ENCODE measurements around the gene SERINC5.
"Not testable (repeated sequence)": the region's sequence is repeated elsewhere in the genome, so short reads cannot be mapped to it uniquely, and the experiment has no call there.

SERINC5 gene

DNA sequence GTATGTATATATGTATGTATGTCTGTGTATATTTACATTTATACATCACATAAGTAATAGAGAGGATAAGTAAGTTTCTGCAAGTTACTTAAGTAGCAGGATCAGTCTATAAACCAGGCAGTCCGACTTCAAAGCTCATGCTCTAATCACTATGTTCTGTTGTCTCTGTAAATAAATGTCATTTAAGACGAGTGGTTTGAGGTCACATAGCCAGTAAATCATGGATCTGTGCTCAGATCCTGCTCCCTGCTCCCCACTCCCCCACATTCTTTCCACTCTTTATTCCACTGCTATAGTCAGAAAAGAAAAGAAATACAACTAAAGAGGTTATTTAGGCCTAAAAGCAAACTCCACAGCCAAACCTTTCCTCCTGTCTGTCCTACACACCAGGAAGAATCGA, 90.4 kb downstream of the SERINC5 start:
- DNase-seq = no peak

DNA sequence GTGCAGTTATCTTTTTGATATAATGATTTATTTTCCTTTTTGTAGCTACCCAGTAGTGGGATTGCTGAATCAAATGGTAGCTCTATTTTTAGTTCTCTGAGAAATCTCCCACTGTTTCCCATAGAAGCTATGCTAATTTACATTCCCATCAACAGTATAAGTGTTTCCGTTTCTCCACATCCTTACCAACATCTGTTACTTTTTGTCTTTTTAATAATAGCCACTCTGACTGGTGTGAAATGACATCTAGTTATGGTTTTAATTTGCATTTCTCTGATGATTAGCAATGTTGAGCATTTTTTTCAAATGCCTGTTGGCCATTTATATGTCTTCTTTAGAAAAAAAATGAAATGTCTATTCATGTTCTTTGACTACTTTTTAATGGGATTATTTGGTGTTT, 94.7 kb downstream of the SERINC5 start:
- no peak for DNase-seq

DNA sequence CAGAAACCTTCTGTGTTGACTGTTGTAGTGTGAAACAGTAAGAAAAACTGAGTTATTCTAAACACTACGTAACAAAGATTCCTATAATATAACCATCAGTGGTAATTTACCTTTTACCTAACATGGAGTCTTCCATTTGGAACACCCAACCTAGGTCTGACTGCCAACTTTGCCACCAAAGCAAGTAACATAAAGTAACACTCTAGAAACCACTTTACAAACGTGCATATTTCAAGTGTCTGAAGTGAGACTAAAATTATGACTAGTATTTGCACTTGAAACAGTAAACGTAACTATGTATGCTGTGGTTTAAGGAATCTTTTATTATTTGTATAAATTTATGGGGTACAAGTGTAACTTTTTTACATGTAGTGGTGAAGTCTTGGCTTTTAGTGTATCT, 95.6 kb downstream of the SERINC5 start:
- DNase-seq = no peak

DNA sequence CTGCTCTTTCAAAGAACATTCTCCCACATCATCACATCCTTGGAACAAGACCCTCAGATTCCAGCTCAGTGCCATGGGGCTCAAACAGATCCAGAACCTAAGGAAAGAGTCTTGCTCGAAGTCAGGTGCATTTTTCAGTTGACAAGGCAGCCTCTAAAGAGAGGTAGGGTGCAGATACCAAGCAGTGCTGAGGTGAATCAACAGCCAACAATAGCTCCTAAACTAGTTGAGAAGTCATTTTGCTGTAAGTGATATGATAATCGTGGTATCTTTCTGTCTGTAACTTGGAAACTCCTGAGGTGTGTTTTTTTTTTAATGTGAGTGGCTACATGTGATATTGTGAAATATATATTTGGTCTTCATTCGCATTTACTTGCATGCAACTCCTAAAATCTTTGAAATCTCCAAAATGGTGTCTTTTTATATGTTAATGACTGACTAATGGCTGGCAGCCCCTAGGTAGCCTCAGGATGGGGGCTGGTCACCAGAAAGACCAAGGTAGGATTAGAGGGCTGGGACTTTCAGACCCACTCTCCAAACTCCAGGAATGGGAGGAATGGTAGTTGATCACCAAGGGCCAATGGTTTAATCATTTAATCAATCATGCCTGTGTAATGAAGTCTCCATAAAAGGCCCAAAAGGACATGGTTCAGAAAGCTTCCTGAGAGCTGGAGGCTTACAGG, 96.6 kb downstream of the SERINC5 start:
- DNase-seq = no peak

DNA sequence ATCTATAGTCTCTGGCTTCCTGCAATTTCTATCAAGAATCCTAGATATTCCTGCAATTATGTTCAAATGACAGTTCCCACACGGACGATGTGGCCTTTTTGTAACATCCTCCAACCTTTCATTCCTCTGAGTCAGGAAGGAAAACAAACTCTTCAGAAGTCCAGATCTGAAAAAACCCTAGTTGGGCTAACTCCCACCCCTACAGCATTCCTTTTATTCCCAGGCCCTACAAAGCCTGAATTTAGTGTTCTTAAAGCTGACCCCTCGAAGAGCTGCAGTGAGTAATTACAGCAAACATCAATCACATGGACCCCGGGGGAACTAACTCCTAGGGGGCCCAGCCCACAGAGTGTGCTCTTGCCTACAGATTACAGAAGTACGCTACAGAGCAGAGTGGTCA, 99.7 kb downstream of the SERINC5 start:
- DNase-seq = no peak

DNA sequence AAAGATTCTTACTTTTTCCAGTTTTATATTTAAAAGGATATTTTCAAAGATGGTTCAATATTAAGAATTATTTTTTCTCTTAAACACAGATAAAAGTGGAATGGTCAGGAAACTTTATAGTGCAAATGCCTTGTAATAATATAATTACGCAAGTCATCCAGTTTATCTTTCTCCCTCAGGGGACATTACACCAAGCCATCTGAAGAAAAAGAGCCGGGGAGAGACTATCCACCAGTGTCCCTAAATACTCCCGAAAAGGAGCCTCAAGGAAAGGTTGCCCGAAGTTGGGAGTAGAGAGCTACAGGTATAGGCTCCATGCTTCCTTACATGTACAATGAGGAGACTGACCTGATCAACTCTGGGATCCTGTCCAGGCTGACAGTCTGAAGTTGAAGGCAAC, 101.1 kb downstream of the SERINC5 start:
- no peak for DNase-seq

DNA sequence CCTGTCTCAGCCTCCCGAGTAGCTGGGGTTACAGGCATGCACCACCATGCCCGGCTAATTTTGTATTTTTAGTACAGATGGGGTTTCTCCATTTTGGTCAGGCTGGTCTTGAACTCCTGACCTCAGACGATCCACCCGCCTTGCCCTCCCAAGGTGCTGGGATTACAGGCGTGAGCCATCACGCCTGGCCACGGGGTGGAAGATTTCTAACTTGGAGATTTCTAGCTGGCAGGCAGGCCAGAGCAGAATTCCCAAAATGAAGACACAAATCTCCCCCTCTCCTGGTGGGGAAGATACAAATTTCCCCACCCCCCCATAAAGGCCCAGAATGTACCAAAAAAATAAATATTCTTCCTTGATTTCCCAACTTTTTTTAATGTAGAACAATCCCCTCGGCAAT, 101.6 kb downstream of the SERINC5 start:
- DNase-seq = not testable (repeated sequence)

DNA sequence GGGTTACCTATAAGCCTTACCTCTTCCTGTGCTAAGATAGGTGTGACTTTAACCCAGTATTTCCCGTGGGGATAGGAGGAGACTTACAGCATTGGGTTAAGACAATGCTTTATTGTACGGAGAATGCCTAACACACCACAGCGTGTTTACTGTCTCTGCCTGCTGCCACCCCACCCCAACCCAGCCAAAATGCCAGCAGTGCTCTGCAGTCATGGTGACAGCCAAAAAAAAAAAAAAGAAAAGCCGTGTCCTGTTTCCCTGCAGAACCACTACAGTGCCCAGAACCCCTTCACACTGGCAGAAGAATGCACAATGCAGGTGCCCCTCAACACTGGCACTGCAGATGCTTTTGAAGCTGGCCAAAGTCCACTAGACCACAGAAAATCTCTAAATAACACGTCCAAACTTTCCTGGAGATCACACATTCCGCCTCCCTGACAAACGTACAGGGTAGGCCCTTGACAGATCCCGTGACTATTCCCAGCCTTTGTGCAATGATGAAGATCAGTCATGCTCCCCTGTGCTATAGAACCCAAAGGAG, 102.2 kb downstream of the SERINC5 start:
- no peak for DNase-seq

DNA sequence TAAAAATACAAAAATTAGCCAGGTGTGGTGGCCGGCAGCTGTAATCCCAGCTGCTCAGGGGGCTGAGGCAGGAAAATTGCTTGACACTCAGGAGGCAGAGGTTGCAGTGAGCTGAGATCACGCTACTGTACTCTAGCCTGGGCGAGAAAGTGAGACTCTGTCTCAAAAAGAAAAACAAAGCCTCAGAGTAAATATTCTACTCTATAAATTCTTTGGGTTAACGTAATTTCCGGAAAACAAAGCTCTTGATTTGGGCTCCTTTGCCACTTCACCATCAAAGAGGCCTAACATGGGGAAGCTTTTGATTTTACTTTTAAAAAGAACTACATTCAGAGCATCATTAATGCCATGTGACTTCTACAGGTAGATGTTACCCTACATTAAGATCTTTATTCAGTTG, 103.1 kb downstream of the SERINC5 start:
- DNase-seq = no peak

DNA sequence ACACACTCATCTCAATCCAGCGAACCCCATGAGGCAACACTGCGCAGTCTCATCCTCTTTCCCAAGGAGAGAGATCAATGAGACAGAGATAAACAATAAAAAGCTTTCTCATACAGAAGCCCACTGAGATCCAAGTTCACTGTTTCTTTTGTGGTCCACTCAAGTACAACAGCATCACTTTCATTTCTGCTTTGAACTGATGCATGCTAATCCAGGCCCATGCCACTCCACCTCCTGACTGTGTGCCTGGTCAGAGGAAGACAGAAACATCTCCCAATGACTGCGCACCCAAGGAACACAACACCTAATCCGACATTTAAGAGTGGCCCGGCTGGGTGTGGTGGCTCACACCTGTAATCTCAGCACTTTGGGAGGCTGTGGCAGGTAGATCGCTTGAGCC, 104.0 kb downstream of the SERINC5 start:
- no peak for DNase-seq

DNA sequence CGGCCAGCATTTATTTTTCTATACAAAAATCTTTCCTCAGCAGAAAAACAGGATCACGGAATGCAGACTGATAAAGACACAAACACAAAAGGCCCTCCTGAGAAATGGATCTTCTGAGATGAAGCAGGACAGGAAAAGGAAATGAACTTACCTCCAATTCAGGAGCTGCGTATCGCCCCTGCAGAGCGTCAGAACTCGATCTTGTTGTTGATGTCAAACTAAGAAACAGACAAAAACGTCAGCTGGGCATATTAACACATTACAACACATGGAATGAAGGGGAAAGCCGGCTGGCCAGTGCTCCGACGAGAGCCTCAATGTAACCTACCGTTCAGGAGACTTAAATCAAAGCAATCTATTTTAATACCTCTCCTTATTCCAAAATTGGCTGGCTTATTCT, 105.1 kb downstream of the SERINC5 start:
- no peak for DNase-seq

DNA sequence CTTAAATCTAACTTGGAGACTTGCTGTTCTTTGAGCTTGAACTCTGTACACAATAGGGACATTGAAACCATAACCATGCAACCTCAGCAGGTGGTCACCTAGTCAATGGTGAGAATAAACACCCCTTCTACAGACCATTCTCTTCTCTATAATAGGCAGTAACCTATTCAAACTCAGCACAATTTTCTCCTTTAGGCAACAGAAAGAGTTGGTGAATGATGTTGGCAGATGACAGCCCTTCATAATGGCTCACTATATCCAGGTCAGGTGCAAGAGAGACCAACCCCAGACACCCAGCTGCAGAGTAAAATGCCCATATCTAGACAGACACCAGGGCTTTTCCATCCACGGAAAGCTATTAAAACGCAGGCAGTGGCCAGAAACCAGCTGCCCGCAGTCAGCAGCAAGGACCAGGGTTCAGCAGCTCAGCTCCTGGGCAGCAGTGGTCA, 106.7 kb downstream of the SERINC5 start:
- no peak for DNase-seq

DNA sequence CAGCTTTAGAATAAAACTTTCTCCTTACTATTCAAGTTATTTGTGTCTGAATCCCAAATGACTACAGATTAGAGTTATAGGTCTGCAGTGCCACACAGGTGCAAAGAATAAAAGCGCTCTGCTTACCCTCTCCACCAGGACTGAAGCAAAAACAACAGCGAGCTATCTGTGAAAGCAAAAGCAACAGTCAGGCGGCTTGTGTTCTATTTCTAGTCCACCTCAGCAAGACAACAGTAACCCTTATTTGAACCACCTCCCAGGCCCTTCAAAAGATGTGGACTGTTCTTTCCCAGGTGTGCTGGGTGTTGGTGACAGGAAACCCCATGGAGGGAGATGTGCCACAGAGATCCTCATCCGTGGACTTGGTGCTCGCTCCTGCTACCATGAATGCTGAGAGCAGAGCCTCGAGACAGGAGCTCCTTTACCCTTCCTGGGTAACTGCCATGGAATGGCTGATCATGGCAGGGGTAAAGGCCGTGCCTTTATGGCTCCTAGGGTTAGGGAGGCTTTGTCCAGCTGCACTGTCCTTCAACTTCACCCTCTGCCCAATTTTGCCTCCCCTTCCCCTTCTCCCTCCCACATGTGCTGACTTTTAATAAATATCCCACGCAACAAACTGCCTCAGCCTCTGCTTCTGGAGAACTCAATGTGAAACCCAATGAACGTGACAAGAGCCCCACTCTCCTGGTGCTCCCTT, 108.6 kb downstream of the SERINC5 start:
- no peak for DNase-seq

DNA sequence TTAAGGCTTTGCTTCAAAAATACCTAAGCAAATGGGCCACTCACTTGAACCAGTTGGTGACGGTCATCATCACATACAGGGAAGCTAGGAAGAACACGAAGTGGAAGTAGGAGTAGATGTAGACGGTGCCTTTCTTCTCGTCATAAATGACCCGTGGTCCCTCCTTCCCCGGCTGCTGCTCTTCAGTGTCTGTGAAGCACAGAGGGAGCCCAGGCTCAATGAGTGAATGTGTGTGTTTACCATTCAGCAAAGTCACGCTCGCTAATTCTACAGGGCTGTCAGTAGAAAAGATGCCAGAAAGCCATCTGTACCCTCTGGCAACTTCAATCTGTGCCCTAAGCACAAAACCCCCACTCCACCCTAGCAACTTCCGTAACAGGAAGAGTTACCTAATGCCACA, 109.8 kb downstream of the SERINC5 start:
- peak in 1 of 2 experiments; percentile 80 for DNase-seq

DNA sequence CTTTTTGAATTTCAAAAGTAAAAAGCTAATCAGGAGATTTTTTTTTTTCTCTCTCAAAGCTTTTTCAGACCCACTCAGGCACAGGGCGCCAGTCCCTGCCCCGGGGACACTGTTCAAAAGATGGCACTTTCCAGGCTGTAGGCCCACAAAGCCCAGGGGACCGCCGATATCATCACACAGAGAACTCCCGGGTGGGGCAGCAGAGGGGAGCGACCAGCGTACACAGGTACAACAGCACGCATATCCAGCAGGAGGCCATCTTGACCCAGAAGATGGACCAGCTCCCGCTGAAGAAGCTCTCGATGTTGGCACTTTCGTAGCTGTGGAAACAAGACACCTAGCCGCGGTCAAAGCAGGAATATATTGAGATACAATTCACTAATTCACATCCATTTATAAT, 112.4 kb downstream of the SERINC5 start:
- DNase-seq = no peak

DNA sequence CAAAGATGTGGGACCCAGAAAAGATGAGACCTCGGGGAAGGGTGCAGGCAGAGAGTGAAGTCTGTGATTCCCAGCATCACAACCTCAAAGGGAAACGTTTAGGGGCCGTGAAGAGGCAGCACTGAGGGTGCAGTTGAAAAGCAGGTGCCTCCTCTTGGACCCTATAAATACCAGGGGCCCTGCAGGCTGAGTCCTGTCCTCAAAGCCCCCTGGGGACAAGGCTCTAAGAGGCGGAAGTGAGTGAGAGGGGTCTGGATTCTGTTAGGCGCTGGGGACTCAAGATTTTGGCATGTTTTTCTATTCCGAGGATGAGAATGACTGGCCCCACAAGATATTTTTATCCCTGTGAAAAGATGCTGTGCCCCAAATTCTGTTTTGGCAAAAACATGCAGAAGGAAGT, 112.9 kb downstream of the SERINC5 start:
- DNase-seq = no peak

DNA sequence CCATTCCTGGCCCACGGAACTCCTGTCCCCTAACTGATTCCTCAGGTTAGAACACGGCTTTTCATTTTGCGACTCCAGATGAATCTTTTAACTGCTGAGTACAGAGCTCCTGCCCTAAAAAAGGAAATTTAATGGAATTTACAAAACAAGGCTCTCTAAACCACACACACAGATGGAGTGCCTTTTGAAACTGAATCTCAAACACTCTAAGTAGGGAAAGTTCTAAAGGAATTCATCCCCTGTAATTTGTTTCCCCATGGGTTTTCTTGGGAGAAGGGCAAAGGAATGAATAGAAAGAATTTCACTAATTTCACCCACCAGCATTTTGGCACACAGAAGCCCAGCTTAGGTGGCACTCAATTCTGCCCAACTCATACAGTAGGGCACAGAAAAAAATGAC, 114.2 kb downstream of the SERINC5 start:
- no peak for DNase-seq

DNA sequence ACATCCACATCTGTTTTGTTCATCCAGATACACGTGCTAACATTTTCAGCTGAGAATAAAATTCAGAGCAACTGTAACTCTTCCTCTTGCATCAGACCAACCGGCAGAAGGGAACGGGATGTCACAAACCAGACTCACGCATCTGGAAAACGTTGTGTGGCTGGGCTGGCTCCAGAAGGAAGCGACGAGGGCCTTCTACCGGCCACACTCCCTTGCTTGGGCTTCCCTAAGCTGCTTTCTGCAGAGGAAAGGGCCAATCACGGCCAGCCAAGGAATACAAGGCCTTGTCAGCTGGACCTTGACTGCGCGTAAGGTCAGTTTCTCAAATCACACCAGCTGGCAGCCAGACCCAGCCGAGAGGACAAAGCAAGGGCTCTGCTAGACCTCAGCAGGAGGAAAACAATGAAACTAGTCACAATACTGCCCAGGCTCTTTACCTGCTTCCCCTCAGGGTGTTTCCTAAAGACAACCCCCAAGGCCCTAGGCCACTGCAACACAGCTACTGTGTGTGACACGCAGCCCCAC, 114.6 kb downstream of the SERINC5 start:
- no peak for DNase-seq

DNA sequence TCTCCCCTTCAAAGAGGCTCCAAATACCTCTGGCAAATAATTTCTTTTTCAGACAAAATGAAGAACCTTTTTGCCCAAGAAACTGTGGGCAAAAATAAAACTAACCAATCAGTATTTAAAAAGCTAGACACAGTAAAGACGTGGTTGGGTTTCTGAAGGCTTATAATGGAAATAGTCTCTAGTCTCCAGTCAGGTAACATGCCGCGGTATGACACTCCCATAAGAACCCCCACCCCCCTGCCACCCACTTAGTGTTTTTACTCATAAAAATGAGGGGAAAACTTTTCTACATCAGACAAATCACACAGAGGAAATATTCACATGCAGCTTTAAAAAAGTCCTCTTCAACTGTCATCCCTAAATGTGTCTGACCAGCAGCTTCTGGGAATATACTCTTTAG, 115.4 kb downstream of the SERINC5 start:
- no peak for DNase-seq

DNA sequence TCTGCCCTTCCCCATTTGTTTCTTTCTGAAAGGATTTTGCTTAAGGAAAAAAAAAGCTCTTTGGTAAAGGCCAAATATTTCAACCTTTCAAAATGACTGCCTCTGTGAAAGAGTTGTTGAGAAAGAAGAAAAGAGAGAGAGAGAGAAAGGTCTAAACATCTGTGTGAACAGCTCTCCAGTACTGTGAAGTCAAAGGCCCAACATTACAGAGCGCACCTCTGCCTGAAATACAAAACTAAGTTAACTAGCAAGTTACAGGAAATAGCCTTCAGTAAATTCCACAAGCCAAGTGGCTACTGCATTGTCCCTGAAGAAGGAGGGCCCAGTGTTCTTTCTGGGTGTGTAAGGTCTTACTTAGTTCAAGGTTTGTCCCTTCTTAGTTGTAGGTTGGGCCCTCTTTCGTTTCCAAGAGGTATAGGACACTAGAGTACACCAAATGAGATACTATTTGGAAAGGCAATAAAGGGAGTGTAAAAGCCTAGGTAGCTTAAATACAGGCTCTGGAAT, 116.3 kb downstream of the SERINC5 start:
- DNase-seq = no peak

DNA sequence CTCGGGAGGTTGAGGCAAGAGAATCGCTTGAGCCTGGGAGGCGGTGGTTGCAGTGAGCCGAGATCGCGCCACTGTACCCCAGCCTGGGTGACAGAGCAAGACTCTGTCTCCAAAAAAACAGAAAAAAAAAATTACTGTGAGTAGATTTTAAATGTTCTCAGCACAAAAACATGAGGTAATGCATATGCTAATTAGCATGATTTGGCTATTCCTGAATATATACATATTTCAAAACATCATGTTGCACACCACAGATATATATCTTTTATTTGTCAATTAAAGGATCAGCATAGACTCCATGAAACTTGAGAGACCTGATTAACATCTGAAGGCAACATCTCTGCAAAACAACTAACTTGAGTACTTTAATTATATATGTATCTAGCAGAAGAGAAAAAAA, 117.4 kb downstream of the SERINC5 start:
- no peak for DNase-seq

DNA sequence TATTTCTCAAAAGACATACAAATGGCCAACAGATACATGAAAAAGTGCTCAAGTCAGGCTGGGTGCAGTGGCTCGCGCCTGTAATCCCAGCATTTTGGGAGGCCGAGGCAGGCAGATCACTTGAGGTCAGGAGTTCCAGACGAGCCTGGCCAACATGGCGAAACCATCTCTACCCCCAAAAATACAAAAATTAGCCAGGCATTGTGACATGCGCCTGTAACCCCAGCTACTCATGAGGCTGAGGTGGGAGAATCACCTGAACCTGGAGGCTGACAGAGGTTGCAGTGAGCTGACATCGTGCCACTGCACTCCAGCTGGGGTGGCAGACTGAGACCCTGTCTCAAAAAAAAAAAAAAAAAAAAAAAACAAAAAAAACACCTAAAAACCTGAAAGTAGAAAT, 119.0 kb downstream of the SERINC5 start:
- DNase-seq = not testable (repeated sequence)

DNA sequence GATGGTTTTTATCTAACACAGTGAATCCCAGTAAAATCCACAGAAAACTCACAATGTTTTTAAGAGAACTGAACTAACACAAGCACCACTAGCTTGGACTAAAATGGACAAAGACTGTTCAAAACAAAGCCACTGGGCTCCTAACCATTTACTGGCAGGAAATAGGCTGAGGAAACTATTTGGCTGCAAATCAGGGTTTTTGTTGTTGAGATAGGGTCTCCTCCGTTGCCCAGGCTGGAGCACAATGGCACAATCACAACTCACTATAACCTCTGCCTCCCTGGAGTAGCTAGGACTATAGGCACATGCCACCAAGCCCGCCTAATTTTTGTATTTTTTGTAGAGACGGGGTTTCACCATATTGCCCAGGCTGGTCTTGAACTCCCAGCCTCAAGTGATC, 121.0 kb downstream of the SERINC5 start:
- DNase-seq = no peak

DNA sequence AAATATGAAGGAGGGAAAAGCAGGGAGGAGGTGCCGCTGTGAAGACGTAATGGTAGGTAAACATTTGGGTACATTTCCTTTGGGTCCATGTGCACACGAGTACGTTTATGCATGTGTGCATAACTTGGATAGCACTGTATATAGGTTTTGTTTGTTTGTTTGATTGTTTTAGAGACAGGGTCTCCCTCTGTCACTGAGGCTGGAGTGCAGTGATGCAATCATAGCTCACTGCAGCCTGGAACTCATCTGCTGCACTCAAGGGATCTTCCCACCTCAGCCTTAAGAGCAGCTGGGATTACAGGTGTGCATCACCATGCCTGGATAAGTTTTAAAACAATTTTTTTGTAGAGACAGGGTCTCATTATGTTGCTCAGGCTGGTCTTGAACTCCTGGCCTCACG, 126.7 kb downstream of the SERINC5 start:
- no peak for DNase-seq
